Stimulated activated CD4-positive, alpha-beta T cell treated with anti-CD3 and anti-CD28 coated beads, Interleukin-1b, Interleukin-23, amount 100 ng/mL, for 4 hours (primary cell): ENCODE data around the gene SNRPA.
"Not testable (repeated sequence)": the region's sequence is repeated elsewhere in the genome, so short reads cannot be mapped to it uniquely, and the experiment has no call there.

Experiments
- DNase-seq, 2 donors: peaks; one replicate each; pipeline ENCODE4 v3.0.0-alpha.2; 2020; ENCODE audit warnings: low read depth in 2 of 2

The SNRPA gene

DNA sequence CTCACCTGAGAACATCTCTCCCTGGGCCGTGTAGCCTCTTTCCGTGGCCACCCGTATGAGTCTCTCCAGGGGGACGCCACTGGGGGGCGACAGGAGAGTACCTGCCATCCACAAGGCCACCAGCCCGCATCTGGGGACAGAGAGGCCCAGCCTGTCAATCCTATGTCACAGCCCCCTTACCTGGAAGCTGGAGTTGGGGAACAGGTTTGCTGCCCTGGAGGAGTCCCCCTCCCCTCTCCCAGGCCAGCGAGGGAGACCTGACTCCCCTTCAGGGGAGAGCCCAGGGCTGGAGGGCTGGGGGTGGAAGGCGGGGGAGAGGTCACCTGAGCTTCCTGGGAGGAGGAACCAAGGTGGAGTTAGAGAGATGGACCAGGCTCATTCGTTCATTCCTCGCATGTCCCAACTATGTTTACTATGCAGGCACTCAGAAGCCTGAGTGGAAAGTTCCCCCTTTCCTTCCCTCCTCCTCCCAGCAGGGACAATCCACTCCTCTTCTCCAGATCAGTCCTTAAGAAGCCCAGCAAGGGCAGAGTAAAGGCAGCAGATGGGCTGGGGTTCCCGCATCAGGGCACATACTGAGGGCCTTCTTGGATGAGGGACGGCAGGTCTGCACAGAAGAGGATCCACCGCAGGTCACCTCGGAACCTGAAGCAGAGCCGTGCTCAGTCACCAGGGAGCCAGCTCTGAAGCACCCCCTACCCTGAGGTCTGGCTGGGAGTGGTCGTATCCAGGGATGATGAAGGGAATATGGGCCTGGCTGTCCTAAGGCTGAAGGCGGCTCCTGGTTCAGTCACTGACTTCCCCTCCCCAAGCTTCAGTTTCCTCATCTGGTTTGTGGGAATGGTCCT, 6.2 kb upstream of the SNRPA start:
- no peak for DNase-seq

DNA sequence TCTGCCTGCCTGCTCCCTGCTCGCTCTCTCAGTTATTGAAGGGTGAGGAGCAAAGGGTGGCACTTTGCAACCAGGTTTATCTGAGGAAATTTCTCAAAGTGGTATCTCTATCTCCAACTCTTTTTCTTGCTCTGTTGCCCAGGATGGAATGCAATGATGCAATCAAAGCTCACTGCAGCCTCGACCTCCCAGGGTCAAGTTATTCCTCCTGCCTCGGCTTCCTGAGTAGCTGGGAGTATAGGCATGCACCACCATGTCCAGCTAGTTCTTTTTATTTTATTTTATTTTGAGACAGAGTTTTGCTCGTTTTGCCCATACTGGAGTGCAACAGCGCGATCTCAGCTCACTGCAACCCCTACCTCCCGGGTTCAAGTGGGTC, 5.6 kb upstream of the SNRPA start:
- DNase-seq, result no peak

DNA sequence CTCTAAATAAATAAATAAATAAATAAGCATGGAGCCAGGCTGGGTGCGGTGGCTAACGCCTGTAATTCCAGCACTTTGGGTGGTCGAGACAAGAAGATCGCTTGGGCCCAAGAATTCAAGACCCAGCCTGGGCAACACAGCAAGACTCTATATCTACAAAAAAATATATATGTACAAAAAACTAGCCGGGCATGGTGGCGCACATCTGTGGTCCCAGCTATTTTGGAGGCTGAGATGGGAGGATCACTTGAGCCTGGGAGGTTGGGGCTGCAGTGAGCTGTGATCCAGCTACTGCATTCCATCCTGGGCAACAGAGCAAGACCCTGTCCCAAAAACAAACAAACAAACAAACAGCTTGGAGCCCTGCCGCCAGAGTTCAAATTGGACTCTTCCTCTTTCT, 3.5 kb upstream of the SNRPA start:
- DNase-seq, result no peak

DNA sequence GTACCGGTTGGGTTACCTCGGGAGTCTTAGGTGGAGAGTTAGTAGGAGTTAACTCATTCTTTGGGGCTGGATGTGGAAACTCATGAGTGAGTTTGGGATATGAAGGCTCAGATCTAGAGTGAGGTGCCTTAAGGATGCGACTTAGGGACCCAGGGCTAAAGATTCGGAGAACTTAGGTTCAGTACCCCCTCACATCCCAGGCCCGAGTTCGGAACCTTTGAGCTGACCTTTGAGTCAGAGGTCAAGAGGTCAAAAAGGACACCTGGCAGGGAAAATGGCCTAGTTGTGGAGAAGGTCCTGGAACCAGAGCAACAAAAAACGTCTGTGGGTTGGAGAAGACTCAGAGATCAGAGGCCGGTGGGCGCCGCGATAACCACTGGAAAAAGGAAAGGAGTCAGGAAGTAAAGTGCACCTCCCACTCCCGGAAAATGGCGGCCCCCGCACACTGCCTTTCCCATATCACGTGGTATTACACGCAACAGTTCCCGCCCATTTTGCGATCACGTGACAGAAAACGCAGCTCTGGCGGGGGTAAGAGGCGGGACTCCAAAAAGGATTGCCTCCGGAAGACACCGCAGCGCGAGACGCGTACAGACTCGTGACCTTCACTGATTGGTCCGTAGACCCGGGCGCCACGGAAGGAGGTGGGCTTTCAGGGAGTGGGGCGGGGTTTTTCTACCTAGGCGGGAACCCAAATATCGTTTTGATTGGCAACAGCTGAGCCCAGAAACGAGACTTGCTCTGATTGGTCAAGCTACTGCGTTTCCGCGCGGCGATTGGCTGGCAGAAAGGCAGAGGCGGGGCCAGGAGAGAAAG, 737 bp upstream of the SNRPA start, which contains the start of gene ACTMAP:
Gene ACTMAP (minus strand): TSS at position 420 of the 816 bp plus-strand sequence. CDS start 674 bp downstream, outside the sequence.
- peak; percentile 95 to 99 for DNase-seq

DNA sequence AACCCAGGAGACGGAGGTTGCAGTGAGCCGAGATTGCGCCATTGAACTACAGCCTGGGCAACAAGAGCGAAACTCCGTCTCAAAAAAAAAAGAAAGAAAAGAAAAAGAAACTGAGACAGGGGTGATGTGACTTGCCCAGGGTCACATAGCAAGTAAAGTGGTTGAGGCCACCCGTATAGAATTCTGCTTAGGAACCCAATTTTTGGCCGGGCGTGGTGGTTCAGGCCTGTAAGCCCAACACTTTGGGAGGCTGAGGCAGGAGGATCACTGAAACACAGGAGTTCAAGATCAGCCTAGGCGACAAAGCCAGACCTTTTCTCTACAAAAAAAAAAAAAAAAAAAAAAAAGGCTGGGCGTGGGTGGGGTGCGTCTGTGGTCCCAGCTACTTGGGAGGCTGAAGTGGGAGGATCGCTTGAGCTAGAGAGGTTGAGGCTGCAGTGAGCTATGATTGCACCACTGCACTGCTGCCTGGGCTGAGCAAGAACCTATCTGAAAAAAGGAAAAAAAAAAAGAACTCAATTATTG, 1.3 kb downstream of the SNRPA start:
- DNase-seq, result no peak

DNA sequence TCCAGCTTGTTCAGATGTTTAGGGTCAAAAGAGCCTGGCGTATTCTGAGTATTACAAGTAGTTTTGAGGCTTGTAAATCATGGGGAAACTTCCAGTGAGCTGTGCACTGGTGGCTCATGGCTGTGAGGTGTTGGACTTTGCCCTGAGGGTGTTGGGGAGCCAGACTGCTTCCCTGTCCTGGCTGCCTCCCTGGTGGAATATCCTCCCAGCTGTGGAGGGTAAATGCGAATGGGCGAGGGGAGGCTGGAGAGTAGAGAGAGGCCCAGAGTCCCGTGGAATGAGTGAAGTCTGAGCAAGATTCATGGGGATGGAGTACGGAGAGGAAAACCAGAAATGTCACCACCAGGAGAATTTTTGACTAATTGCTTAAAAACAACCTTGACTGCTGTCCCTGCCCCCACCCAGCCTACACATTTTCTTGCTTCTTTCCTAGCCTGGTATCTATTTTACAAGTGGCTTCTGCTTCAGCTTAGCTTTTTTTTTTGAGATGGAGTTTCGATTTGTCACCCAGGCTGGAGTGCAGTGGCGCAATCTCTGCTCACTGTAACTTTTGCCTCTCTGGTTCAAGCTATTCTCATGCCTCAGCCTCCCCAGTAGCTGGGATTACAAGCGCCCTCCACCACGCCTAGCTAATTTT, 3.7 kb downstream of the SNRPA start:
- DNase-seq, result peak in 1 of 2 donors; percentile 57

DNA sequence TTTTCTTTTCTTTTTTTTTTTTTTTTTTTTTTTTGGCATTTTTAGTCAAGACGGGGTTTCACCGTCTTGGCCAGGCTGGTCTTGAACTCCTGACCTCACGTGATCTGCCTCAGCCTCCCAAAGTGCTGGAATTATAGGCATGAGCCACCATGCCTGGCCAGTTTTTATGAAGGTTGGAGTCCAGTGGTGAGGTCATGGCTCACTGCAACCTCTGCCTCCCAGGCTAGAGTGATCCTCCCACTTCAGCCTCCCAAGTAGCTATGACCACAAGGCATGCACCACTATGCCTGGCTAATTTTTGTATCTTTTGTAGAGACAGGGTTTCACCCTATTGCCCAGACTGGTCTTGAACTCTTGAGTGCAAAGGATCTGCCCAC, 4.2 kb downstream of the SNRPA start:
- no peak for DNase-seq

DNA sequence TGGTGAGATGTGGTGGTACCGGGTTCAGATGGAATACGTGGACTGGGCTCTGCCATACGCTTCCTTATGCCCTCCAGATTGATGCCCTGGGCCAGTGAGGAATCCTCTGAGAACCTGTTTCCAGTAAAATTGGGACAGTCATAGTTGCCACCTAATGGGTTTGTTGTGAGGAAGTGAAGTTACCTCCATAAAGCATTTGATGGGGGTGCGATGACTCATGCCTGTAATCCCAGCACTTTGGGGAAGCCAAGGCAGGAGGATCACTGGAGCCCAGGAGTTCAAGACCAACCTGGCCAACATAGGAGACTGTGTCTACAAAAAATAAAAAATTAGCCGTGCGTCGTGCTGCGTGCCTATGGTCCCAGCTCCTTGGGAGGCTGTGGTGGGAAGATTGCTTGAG, 4.8 kb downstream of the SNRPA start:
- no peak for DNase-seq

DNA sequence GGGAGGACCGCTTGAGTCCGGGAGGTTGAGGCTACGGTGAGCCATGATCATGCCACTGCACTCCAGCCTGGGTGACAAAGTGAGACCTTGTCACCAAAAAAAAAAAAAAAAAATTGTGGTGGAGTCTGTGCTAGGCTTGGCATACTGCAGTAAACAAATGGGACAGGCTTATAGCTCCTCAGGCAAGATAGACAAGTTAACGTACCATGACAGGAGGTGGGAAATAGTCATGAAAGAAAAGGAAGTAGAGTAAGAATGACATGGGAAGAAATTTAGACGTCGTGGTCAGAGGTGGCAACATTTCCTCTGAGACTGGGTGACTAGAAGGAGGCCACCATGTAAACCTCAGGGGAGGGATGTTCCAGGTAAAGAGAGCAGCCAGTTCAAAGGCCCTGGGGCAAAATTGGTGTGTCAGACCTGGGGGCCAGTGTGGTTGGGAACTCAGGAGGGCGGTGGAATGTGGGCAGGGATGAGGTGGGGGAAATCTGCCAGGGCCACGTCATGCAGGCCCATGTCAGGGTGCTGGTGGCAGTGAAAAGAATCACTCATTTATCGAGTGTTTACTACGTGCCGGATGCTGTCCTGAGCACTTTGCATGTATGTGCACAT, 5.6 kb downstream of the SNRPA start:
- no peak for DNase-seq

DNA sequence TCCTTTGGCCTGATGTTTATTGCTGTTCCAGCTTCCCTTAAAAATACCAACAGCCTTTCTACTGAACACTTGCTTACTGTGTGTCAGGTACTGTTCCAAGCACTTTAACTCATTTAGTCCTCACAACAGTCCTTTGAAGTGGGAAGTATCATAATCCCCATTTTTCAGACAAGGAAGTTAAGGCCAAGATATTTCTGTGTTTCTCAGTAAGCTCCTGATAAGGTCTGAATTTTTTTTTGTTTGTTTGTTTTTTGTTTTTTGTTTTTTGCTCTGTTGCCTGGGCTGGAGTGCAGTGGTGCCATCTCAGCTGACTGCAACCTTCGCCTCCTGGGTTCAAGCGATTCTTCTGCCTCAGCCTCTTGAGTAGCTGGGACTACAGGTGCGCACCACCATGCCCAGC, 7.5 kb downstream of the SNRPA start:
- no peak for DNase-seq

DNA sequence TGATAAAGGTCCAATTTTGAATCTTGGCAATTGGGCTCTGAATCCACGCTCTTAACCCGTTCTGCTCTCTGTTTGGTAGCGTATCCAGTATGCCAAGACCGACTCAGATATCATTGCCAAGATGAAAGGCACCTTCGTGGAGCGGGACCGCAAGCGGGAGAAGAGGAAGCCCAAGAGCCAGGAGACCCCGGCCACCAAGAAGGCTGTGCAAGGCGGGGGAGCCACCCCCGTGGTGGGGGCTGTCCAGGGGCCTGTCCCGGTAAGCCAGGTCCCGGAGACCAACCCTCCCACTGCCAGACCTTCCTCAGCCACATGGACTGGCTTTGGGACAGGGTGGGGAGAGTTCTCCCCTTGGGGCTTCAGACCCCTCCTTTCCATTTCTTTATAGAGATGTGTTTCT, 8.3 kb downstream of the SNRPA start:
- DNase-seq, result no peak

DNA sequence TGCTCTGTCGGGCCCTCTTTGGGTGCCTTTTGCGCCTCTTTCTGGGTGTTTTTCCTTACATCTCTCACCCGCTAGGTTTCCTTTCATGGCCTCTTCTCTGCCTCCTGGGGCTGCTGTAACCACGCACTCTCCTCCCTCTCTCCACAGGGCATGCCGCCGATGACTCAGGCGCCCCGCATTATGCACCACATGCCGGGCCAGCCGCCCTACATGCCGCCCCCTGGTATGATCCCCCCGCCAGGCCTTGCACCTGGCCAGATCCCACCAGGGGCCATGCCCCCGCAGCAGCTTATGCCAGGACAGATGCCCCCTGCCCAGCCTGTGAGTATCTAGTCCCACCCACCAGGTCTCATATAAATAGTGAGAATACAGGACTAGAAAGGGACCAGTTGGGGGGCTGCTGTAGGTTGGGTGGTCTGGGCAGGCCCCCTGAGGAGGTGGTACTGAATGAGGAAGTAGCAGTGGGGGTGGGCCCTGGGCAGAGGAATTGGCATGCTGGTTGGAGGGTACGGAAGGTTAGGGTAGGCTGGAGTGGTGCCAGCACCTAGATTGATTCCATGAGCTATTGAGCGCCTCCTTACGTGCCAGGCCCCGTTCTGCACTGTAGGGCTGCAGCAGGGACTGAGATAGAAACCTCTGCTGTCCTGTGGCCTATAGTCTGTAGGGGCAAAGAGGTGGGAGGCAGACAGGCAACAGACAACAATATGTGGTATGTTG, 11.9 kb downstream of the SNRPA start:
- no peak for DNase-seq

DNA sequence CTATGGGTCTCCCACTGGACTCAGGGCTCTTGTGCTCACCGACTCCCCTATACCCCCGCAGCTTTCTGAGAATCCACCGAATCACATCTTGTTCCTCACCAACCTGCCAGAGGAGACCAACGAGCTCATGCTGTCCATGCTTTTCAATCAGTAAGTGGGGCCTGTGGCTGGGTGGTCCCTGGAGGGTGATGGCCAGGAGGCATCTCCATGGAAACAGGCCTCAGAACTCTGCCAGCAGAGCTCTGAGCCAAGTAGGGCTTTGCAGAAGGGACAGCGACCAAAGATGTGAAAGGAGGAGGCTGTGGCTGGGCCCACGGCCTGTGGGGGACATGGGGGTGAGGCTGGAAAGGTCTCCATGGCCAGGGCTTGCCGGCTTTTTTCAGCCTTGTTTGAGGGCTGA, 12.5 kb downstream of the SNRPA start:
- DNase-seq, result no peak

DNA sequence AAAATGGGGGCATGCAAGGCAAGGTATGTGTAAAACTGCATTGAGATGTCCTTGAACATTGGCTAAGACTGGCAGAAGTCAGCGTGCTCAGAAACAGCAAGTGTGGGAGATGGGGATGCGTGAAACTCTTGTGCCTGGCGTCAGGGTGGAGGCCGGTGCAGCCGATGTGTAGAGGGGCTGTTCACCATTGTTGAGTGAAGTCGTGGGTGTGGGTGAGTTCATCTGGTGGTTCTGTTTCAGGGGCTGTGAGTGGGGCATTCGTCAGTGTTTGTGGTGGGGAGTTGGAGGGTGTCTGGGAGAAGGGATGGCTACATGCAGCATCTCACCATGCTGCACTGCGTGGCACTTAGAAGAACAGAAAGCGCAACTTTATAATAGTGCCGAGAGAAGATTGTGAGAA, 13.0 kb downstream of the SNRPA start:
- no peak for DNase-seq

DNA sequence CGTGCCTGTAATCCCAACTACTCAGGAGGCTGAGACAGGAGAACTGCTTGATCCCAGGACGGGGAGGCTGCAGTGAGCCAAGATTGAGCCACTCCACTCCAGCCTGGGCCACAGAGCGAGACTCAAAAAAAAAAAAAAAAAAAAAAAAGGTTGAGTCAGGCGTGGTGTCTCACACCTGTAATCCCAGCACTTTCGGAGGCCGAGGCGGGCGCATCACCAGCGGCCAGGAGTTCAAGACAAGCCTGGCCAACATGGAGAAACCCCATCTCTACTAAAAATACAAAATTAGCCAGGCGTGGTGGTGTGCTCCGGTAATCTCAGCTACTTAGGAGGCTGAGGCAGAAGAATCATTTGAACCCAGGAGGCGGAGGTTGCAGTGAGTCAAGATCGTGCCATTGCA, 15.4 kb downstream of the SNRPA start:
- DNase-seq, result not testable (repeated sequence)

DNA sequence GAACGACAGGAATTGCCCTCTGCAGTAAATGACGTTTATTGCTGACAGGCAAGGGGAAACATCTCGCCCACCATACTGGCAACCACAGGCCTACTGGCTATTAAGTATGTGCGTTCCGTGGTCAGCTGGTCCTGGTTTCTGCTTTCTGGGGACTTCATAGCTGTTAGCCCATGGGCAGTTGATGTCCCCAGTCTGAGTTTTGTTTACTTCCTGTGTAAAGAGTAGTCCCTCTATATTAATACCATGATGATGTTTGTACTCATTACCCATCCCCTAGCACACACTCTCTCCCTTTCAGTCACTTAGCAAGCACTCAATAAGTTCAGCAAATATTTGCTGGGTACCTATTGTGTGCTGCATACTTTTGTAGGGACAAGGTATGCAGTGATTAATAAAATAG, 17.9 kb downstream of the SNRPA start:
- DNase-seq, result no peak

DNA sequence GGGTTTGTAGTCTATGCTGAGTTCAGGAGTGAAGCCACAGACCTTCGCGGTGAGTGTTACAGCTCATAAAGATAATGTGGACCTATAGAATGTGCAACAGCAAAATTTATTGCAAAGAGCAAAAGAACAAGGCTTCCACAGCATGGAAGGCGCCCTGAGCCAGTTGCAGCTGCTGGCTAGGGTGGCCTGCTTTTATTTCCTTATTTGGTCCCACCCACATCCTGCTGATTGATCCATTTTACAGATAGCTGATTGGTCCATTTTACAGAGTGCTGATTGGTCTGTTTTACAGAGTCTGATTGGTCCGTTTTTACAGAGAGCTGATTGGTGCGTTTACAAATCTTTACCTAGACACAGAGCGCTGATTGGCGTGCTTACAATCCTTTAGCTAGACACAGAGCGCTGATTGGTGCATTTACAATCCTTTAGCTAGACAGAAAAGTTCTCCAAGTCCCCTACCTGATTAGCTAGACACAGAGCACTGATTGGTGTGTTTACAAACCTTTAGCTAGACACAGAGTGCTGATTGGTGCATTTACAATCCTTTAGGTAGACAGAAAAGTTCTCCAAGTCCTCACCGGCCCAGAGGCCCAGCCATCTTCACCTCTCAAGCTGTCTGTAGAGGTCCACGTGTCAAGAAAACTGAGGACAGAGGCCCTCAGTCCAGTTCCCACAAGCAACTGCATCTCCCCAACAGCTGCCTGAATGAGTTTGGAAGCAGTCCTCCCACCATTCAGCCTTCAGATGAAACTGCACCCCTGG, 20.3 kb downstream of the SNRPA start:
- DNase-seq, result not testable (repeated sequence)

DNA sequence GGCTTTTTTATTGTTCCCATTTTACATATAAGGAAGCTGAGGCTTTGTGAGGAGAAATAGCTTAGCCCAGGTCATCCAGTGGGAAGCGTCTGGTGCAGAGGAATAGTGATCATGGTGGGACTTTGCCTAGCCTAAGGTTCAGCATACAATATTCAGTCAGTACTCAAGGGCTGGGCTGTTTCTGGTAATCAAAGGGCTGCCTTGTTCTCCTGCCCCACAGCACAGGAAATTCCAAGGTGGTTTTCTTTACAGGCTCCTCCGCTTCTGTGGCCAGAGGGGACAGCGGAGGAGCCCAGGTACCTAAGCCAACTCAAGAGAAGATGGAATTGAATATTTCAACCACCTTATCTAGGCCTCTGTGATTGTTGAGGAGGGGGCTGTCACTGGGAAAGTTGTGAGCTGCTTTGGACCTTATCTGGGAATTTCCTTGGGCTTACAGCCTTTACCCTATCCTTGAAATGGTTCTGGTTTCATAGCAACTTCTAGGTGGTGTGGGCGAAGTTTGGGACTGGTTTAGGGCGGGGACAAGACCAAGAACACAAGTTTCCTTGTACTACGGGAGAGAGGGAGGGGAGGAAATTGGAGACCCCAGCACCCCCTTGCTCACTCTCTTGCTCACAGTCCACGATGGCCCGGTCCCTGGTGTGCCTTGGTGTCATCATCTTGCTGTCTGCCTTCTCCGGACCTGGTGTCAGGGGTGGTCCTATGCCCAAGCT, 24.1 kb downstream of the SNRPA start, which contains the start of gene MIA:
Gene MIA (plus strand): TSS at position 606 of the 716 bp plus-strand sequence. CDS start 22 bp downstream, at position 628.
- no peak for DNase-seq

DNA sequence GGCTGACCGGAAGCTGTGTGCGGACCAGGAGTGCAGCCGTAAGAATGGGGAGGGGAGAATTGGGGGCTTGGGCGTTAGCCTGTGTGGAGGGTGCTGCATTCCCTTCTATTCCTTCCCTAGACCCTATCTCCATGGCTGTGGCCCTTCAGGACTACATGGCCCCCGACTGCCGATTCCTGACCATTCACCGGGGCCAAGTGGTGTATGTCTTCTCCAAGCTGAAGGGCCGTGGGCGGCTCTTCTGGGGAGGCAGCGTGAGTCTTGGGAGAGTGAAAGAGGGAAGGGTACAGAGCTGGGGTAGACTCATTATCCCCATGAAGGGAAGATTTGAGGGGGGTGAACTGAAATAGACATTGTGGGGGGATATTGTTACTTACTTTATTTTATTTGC, 24.6 kb downstream of the SNRPA start:
- DNase-seq, result no peak

DNA sequence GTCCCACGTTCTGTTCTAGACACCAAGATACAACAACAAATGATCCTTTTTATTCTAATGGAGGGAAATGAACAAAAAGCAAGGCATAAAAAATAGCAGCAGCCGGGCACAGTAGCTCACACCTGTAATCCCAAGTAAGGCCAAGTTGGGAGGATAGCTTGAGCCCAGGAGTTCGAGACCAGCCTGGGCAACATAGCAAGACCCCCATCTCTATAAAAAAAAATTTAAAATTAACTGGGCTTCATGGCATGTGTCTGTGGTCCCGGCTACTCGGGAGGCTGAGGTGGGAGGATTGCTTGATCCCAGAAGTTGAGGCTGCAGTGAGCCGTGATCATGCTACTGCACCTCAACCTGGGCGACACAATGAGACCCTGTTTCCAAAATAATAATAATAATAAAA, 25.4 kb downstream of the SNRPA start:
- no peak for DNase-seq
